Stimulated activated CD4-positive, alpha-beta T cell treated with anti-CD3 and anti-CD28 coated beads, Interleukin-15, amount 100 ng/mL, for 1 hour (primary cell): ENCODE results near the gene GKN2.

Experiments used
- DNase-seq, 2 donors: peaks; one replicate each; pipeline ENCODE4 v3.0.0-alpha.2; 2020; ENCODE audit warnings: low read depth in 1 of 2, low spot score in 1 of 2

GKN2 gene

GRCh38 chr2:68952887-68953521 is at the start of gene GKN2:
TSS of gene GKN2 (minus strand) at chr2:68952893. CDS start at chr2:68952861, 32 bp downstream.
- DNase-seq, result no peak

GRCh38 chr2:69001879-69002278 is 49.2 kb upstream of the GKN2 start:
- DNase-seq, result no peak

- no peak for DNase-seq
Measured at GRCh38 chr2:68997401-68997800, 44.7 kb upstream of the GKN2 start.

- DNase-seq, result no peak
Measured at GRCh38 chr2:68995916-68996315, 43.2 kb upstream of the GKN2 start.

- no peak for DNase-seq
Measured at GRCh38 chr2:68994864-68995263, 42.2 kb upstream of the GKN2 start.

GRCh38 chr2:68993660-68994059 is 41.0 kb upstream of the GKN2 start:
- no peak for DNase-seq

- DNase-seq, result no peak
Measured at GRCh38 chr2:68992933-68993332, 40.2 kb upstream of the GKN2 start.

GRCh38 chr2:68992341-68992740 is 39.6 kb upstream of the GKN2 start:
- no peak for DNase-seq

GRCh38 chr2:68989035-68989434 is 36.3 kb upstream of the GKN2 start:
- DNase-seq, result no peak

- DNase-seq, result no peak
Measured at GRCh38 chr2:68987021-68987503, 34.4 kb upstream of the GKN2 start.

GRCh38 chr2:68980956-68981355 is 28.3 kb upstream of the GKN2 start:
- no peak for DNase-seq

- no peak for DNase-seq
Measured at GRCh38 chr2:68978098-68978497, 25.4 kb upstream of the GKN2 start.

GRCh38 chr2:68977453-68977852 is 24.8 kb upstream of the GKN2 start:
- no peak for DNase-seq

- DNase-seq, result no peak
Measured at GRCh38 chr2:68975844-68976243, 23.2 kb upstream of the GKN2 start.

GRCh38 chr2:68974946-68975665 is 22.4 kb upstream of the GKN2 start:
- DNase-seq, result no peak

GRCh38 chr2:68974251-68974650 is 21.6 kb upstream of the GKN2 start, which contains the start of gene GKN1:
TSS of gene GKN1 (plus strand) at chr2:68974636. CDS start at chr2:68974678, 42 bp downstream.
- DNase-seq, result no peak

- DNase-seq, result no peak
Measured at GRCh38 chr2:68971591-68972231, 19.0 kb upstream of the GKN2 start.

- DNase-seq, result no peak
Measured at GRCh38 chr2:68970566-68971265, 18.0 kb upstream of the GKN2 start.

GRCh38 chr2:68969736-68970490 is 17.2 kb upstream of the GKN2 start:
- DNase-seq, result no peak

- no peak for DNase-seq
Measured at GRCh38 chr2:68968221-68968620, 15.5 kb upstream of the GKN2 start.

GRCh38 chr2:68964282-68964681 is 11.6 kb upstream of the GKN2 start:
- DNase-seq, result no peak
